ENCODE data around the gene SLC30A4. TPM values are rescaled to one million over a fixed set of nuclear protein-coding genes. Genes with fewer than 3 reads are reported as not detected.

Gene SLC30A4
- total and polyA plus RNA-seq, 2 donors (not counting 1 experiment from before 2014, with no cell fraction given) = 6.7 to 9.1 TPM

DNA sequence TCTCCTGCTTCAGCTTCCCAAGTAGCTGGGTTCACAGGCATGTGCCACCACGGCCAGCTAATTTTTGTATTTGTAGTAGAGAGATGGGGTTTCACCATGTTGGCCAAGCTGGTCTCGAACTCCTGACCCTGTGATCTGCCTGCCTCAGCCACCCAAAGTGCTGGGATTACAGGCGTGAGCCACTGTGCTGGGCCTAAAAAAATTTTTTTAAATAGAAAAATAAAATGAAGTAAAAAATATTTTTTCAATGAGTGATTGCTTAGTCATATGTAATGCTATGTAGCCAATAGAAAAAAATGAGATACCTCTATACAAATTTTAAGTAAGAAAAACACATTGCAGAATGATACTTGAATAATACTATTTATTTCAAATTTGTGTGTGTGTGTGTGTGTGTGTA is 27.9 kb upstream of the SLC30A4 start:
- Mint-ChIP-seq H3K27me3 (peaks cover 14% of the 10 kb centered on the region), H3K9me3 (ENCODE audit: insufficient read depth) (no peaks in the 10 kb centered on the region), H3K4me1 (peaks cover 3% of the 10 kb centered on the region), H3K27ac (no peak overlapping the region), H3K4me3 (no peak overlapping the region)
- ChIA-PET POLR2A (no interaction called here), CTCF (no interaction called here)
- Histone ChIP-seq H3K4me2 (replicated peaks; ENCODE audit: low read depth, low read length, poor library complexity, severe bottlenecking) (no peak overlapping the region), H3K36me3 (replicated peaks in 1 of 2; ENCODE audit: control extremely low read depth in 1 of 2, control insufficient read depth in 1 of 2, extremely low read depth in 1 of 2, insufficient read depth in 2 of 2, low read length in 1 of 2) (no peaks in the 10 kb centered on the region), H3K27me3 (replicated peaks in 1 of 4; ENCODE audit: control extremely low read depth in 1 of 4, control insufficient read depth in 3 of 4, insufficient read depth in 4 of 4, low read length in 3 of 4) (peaks cover 0 to 4% (median 2%) of the 10 kb centered on the region in 4 experiments), H3K79me2 (ENCODE audit: control insufficient read depth, insufficient read depth, low read length) (no peaks in the 10 kb centered on the region), H3K9me3 (ENCODE audit: control extremely low read depth in 1 of 3, control insufficient read depth in 2 of 3, insufficient read depth in 1 of 3, low read length in 2 of 3) (no peaks in the 10 kb centered on the region), H3K27ac (ENCODE audit: low read length in 2 of 2) (no peak overlapping the region), H2AFZ (ENCODE audit: insufficient read depth, low read depth, low read length, poor library complexity, severe bottlenecking) (no peak overlapping the region), H3K4me3 (ENCODE audit: control extremely low read depth in 1 of 5, extremely low read depth in 1 of 5, insufficient read depth in 1 of 5, low read depth in 2 of 5, low read length in 4 of 5) (no peak overlapping the region), H3K4me1 (ENCODE audit: control insufficient read depth in 2 of 2, insufficient read depth in 2 of 2, low read length in 2 of 2) (no peaks in the 10 kb centered on the region), H4K20me1 (ENCODE audit: control insufficient read depth, insufficient read depth, low read length, poor library complexity, severe bottlenecking) (no peaks in the 10 kb centered on the region), H3K9ac (ENCODE audit: low read length) (no peak overlapping the region)
- WGBS (ENCODE audit: insufficient coverage) = no CpG with 5 or more reads among the region's 3 CpGs
- no peak for TF ChIP-seq EZH2 (IDR thresholded peaks at IDR 0.05; ENCODE audit: borderline replicate concordance, insufficient read depth, low read depth, low read length, poor library complexity, severe bottlenecking)
- TF ChIP-seq, protein P1, sequence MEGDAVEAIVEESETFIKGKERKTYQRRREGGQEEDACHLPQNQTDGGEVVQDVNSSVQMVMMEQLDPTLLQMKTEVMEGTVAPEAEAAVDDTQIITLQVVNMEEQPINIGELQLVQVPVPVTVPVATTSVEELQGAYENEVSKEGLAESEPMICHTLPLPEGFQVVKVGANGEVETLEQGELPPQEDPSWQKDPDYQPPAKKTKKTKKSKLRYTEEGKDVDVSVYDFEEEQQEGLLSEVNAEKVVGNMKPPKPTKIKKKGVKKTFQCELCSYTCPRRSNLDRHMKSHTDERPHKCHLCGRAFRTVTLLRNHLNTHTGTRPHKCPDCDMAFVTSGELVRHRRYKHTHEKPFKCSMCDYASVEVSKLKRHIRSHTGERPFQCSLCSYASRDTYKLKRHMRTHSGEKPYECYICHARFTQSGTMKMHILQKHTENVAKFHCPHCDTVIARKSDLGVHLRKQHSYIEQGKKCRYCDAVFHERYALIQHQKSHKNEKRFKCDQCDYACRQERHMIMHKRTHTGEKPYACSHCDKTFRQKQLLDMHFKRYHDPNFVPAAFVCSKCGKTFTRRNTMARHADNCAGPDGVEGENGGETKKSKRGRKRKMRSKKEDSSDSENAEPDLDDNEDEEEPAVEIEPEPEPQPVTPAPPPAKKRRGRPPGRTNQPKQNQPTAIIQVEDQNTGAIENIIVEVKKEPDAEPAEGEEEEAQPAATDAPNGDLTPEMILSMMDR (IDR thresholded peaks at IDR 0.05) = no peak
- ATAC-seq (ENCODE audit: low read depth) = no peak
- DNase-seq = no peak
- intact Hi-C loops (cut with micrococcal nuclease) = no loop called here

- Mint-ChIP-seq H3K4me1 (peaks cover 3% of the 10 kb centered on the region), H3K27ac (no peak overlapping the region), H3K4me3 (no peak overlapping the region), H3K9me3 (ENCODE audit: insufficient read depth) (no peaks in the 10 kb centered on the region), H3K27me3 (peaks cover 14% of the 10 kb centered on the region)
- CTCF ChIA-PET = no interaction called here
- intact Hi-C loops (cut with micrococcal nuclease) = no loop called here
- POLR2A ChIA-PET = no interaction called here
- Histone ChIP-seq H3K27me3 (replicated peaks in 1 of 4; ENCODE audit: control extremely low read depth in 1 of 4, control insufficient read depth in 3 of 4, insufficient read depth in 4 of 4, low read length in 3 of 4) (peaks cover 0 to 4% (median 2%) of the 10 kb centered on the region in 4 experiments), H2AFZ (ENCODE audit: insufficient read depth, low read depth, low read length, poor library complexity, severe bottlenecking) (no peak overlapping the region), H3K4me1 (ENCODE audit: control insufficient read depth in 2 of 2, insufficient read depth in 2 of 2, low read length in 2 of 2) (no peaks in the 10 kb centered on the region), H3K79me2 (ENCODE audit: control insufficient read depth, insufficient read depth, low read length) (no peaks in the 10 kb centered on the region), H3K9me3 (ENCODE audit: control extremely low read depth in 1 of 3, control insufficient read depth in 2 of 3, insufficient read depth in 1 of 3, low read length in 2 of 3) (no peaks in the 10 kb centered on the region), H3K4me2 (replicated peaks; ENCODE audit: low read depth, low read length, poor library complexity, severe bottlenecking) (no peak overlapping the region), H3K9ac (ENCODE audit: low read length) (no peak overlapping the region), H4K20me1 (ENCODE audit: control insufficient read depth, insufficient read depth, low read length, poor library complexity, severe bottlenecking) (no peaks in the 10 kb centered on the region), H3K4me3 (ENCODE audit: control extremely low read depth in 1 of 5, extremely low read depth in 1 of 5, insufficient read depth in 1 of 5, low read depth in 2 of 5, low read length in 4 of 5) (no peak overlapping the region), H3K36me3 (replicated peaks in 1 of 2; ENCODE audit: control extremely low read depth in 1 of 2, control insufficient read depth in 1 of 2, extremely low read depth in 1 of 2, insufficient read depth in 2 of 2, low read length in 1 of 2) (no peaks in the 10 kb centered on the region), H3K27ac (ENCODE audit: low read length in 2 of 2) (no peak overlapping the region)
- 98% methylated on average over 6 of the region's 9 CpGs for WGBS (ENCODE audit: insufficient coverage)
- ATAC-seq (ENCODE audit: low read depth) (no peak), DNase-seq (no peak)
- TF ChIP-seq EZH2 (IDR thresholded peaks at IDR 0.05; ENCODE audit: borderline replicate concordance, insufficient read depth, low read depth, low read length, poor library complexity, severe bottlenecking) = no peak
- TF ChIP-seq, protein P1 (IDR thresholded peaks at IDR 0.05) = no peak
Observed at GRCh38 chr15:45549541-45550220, 27.1 kb upstream of the SLC30A4 start.

All from B cell (primary cell).